ENCODE measurements around the gene HNRNPL. TPM values are rescaled to one million over a fixed set of nuclear protein-coding genes. Genes with fewer than 3 reads are reported as not detected.
A peak's percentile ranks its signal among the peaks of the same experiment; 100 is the strongest.

The HNRNPL gene
- total RNA-seq, 1 experiment from 2014 or later: 710 TPM

DNA sequence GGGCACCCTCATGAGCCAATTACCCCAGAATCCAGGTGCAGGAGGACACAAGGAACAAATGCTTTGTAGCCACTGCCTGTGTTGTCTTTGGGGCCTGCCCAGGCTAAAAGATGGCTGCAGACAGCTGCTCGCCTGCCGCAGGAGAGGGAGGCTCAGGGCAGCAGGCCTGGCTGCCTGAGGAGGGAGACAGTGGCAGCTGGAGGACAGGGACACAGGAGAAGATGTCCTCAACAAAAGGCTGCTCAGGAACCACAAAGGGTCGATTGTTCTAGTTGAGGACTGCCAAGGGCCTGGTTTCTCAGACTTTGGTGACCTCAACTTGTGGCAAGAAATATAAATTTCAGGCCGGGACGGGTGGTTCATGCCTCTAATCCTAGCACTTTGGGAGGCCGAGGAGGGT, 42.0 kb upstream of the HNRNPL start:
- Histone ChIP-seq H2BK5ac (ENCODE audit: insufficient read length, low read length) (no peak overlapping the region), H3K14ac (ENCODE audit: insufficient read depth, low read length) (no peak overlapping the region), H3K4me1 (ENCODE audit: insufficient read depth, low read length) (no peaks in the 10 kb centered on the region), H2BK120ac (ENCODE audit: low read depth, low read length, poor library complexity, severe bottlenecking) (no peak overlapping the region), H3K79me2 (ENCODE audit: insufficient read depth, low read length) (no peaks in the 10 kb centered on the region), H2AK5ac (ENCODE audit: insufficient read length, low read length) (no peak overlapping the region), H2BK12ac (ENCODE audit: insufficient read length, low read depth, low read length) (no peak overlapping the region), H3K27ac (ENCODE audit: insufficient read length, low read depth, low read length) (no peak overlapping the region), H3K56ac (ENCODE audit: insufficient read length, low read depth, low read length) (no peak overlapping the region), H3K23ac (ENCODE audit: insufficient read length, low read depth, low read length) (no peak overlapping the region), H3K4ac (ENCODE audit: low read depth, low read length) (no peak overlapping the region), H3K9ac (ENCODE audit: extremely low read depth, insufficient read length, low read length) (no peak overlapping the region), H3K79me1 (ENCODE audit: insufficient read depth, low read depth, low read length, poor library complexity, severe bottlenecking) (no peaks in the 10 kb centered on the region), H3K18ac (ENCODE audit: insufficient read length, low read depth, low read length) (no peak overlapping the region), H2BK15ac (ENCODE audit: low read depth, low read length) (no peak overlapping the region), H4K91ac (ENCODE audit: insufficient read length, low read depth, low read length) (no peak overlapping the region), H2AFZ (ENCODE audit: low read length) (no peak overlapping the region), H3K23me2 (ENCODE audit: insufficient read length, low read depth, low read length, poor library complexity, severe bottlenecking) (no peaks in the 10 kb centered on the region), H3T11ph (ENCODE audit: low read length) (no peak overlapping the region), H3K27me3 (ENCODE audit: insufficient read depth, low read length) (no peaks in the 10 kb centered on the region), H4K20me1 (ENCODE audit: control insufficient read depth, insufficient read depth, insufficient read length) (no peaks in the 10 kb centered on the region), H3K4me2 (ENCODE audit: insufficient read depth, insufficient read length, low read length) (no peak overlapping the region), H3K9me3 (ENCODE audit: control insufficient read depth, low read depth, low read length) (no peaks in the 10 kb centered on the region), H4K8ac (replicated peaks; ENCODE audit: insufficient read length, low read depth, low read length) (no peak overlapping the region), H4K5ac (ENCODE audit: insufficient read length, low read depth, low read length) (no peak overlapping the region), H2BK20ac (ENCODE audit: low read depth, low read length, poor library complexity, severe bottlenecking) (no peak overlapping the region)
- no peak for DNase-seq
- TF ChIP-seq, protein P1, sequence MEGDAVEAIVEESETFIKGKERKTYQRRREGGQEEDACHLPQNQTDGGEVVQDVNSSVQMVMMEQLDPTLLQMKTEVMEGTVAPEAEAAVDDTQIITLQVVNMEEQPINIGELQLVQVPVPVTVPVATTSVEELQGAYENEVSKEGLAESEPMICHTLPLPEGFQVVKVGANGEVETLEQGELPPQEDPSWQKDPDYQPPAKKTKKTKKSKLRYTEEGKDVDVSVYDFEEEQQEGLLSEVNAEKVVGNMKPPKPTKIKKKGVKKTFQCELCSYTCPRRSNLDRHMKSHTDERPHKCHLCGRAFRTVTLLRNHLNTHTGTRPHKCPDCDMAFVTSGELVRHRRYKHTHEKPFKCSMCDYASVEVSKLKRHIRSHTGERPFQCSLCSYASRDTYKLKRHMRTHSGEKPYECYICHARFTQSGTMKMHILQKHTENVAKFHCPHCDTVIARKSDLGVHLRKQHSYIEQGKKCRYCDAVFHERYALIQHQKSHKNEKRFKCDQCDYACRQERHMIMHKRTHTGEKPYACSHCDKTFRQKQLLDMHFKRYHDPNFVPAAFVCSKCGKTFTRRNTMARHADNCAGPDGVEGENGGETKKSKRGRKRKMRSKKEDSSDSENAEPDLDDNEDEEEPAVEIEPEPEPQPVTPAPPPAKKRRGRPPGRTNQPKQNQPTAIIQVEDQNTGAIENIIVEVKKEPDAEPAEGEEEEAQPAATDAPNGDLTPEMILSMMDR (conservative IDR thresholded peaks at IDR 0.05): no peak
- no CpG with 5 or more reads among the region's 6 CpGs for WGBS (ENCODE audit: extremely low coverage, insufficient read length, low lambda C conversion rate)
- H3K4me1 Mint-ChIP-seq: no peaks in the 10 kb centered on the region
- no peak overlapping the region for H3K27ac Mint-ChIP-seq
- H3K9me3 Mint-ChIP-seq: no peaks in the 10 kb centered on the region
- H3K36me3 Mint-ChIP-seq (ENCODE audit: insufficient read depth in 1 of 3, low read depth in 3 of 3): no peaks in the 10 kb centered on the region
- H3K27me3 Mint-ChIP-seq (ENCODE audit: low read depth): no peaks in the 10 kb centered on the region; the same call in 1 of the 2 replicates
- H3K4me3 Mint-ChIP-seq: peak overlapping the region in 1 of 2 experiments; percentile 20; a peak in 1 of 5 replicates
